Neural cell (in vitro differentiated cells): ENCODE measurements around the gene RNF215.

Source experiments
- EP300 ChIP-seq: fragments of 450-650 bp; conservative IDR thresholded peaks from 2 replicates; pipeline ENCODE4 v1.6.1; 2014; ENCODE audit warnings: antibody characterized with exemption, mild to moderate bottlenecking, moderate library complexity; ENCODE audit not compliant: poor library complexity, severe bottlenecking
- EZH2 ChIP-seq: fragments of 200-600, 300-800 bp; shearing (Covaris generic), sonication (generic); IDR thresholded peaks from 2 replicates; pipeline ENCODE4 v1.6.1; 2014; ENCODE audit warnings: antibody characterized with exemption, low read length, borderline replicate concordance, mild to moderate bottlenecking; ENCODE audit not compliant: insufficient read depth, poor library complexity, severe bottlenecking
- POLR2AphosphoS5 ChIP-seq: IDR thresholded peaks from 2 replicates; pipeline ENCODE4 v1.6.1; 2012
- RAD21 ChIP-seq: fragments of 450-650 bp; conservative IDR thresholded peaks from 2 replicates; pipeline ENCODE4 v1.6.1; 2014; ENCODE audit warnings: antibody characterized with exemption, mild to moderate bottlenecking, moderate library complexity
- SMC3 ChIP-seq: fragments of 450-650 bp; conservative IDR thresholded peaks from 2 replicates; pipeline ENCODE4 v1.6.1; 2014; ENCODE audit warnings: antibody characterized with exemption, mild to moderate bottlenecking, moderate library complexity; ENCODE audit not compliant: poor library complexity
- TAF1 ChIP-seq: IDR thresholded peaks from 2 replicates; pipeline ENCODE4 v1.6.1; 2012; ENCODE audit warnings: low read depth
- TF ChIP-seq, protein P1 (sequence below): fragments of 450-650 bp; IDR thresholded peaks from 2 replicates; pipeline ENCODE4 v1.5.1; 2014; ENCODE audit warnings: antibody characterized with exemption, mild to moderate bottlenecking, moderate library complexity; ENCODE audit not compliant: poor library complexity, severe bottlenecking
- TF ChIP-seq, protein P2 (sequence below): IDR thresholded peaks from 2 replicates; pipeline ENCODE4 v1.6.1; 2012; ENCODE audit warnings: borderline replicate concordance

DNA sequence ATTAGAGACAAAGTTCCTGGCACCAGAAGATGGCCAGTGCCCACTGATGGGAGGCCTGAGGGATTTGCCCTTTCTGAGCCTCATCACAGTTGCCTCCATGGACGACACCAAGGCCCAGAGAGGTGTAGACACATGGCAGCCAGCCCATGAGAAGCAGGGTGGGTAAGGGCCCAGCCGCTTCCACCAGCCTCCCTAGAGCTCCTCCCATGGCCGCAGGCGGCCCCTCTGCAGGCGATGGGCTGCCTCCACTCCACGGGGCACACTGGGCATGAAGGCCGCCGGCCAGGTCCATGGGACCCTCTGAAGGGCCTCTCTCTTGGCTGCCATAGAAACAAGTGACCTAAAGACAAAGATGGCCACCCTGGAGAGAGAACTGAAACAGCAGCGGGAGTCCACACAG is 15.9 kb downstream of the RNF215 start:
- TF ChIP-seq, protein P1, sequence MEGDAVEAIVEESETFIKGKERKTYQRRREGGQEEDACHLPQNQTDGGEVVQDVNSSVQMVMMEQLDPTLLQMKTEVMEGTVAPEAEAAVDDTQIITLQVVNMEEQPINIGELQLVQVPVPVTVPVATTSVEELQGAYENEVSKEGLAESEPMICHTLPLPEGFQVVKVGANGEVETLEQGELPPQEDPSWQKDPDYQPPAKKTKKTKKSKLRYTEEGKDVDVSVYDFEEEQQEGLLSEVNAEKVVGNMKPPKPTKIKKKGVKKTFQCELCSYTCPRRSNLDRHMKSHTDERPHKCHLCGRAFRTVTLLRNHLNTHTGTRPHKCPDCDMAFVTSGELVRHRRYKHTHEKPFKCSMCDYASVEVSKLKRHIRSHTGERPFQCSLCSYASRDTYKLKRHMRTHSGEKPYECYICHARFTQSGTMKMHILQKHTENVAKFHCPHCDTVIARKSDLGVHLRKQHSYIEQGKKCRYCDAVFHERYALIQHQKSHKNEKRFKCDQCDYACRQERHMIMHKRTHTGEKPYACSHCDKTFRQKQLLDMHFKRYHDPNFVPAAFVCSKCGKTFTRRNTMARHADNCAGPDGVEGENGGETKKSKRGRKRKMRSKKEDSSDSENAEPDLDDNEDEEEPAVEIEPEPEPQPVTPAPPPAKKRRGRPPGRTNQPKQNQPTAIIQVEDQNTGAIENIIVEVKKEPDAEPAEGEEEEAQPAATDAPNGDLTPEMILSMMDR: no peak
- no peak for TF ChIP-seq EP300
- no peak for TF ChIP-seq TAF1
- TF ChIP-seq EZH2: no peak
- no peak for TF ChIP-seq POLR2AphosphoS5
- TF ChIP-seq, protein P2, sequence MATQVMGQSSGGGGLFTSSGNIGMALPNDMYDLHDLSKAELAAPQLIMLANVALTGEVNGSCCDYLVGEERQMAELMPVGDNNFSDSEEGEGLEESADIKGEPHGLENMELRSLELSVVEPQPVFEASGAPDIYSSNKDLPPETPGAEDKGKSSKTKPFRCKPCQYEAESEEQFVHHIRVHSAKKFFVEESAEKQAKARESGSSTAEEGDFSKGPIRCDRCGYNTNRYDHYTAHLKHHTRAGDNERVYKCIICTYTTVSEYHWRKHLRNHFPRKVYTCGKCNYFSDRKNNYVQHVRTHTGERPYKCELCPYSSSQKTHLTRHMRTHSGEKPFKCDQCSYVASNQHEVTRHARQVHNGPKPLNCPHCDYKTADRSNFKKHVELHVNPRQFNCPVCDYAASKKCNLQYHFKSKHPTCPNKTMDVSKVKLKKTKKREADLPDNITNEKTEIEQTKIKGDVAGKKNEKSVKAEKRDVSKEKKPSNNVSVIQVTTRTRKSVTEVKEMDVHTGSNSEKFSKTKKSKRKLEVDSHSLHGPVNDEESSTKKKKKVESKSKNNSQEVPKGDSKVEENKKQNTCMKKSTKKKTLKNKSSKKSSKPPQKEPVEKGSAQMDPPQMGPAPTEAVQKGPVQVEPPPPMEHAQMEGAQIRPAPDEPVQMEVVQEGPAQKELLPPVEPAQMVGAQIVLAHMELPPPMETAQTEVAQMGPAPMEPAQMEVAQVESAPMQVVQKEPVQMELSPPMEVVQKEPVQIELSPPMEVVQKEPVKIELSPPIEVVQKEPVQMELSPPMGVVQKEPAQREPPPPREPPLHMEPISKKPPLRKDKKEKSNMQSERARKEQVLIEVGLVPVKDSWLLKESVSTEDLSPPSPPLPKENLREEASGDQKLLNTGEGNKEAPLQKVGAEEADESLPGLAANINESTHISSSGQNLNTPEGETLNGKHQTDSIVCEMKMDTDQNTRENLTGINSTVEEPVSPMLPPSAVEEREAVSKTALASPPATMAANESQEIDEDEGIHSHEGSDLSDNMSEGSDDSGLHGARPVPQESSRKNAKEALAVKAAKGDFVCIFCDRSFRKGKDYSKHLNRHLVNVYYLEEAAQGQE: no peak
- no peak for TF ChIP-seq SMC3
- no peak for TF ChIP-seq RAD21
